ENCODE data around the gene TIMP1. TPM values are rescaled to one million over a fixed set of nuclear protein-coding genes. Genes with fewer than 3 reads are reported as not detected.

Gene TIMP1
- polyA plus RNA-seq, 1 of the 3 experiments (the other 2 are of a cell fraction) = 323 TPM

- WGBS (ENCODE audit: low lambda C conversion rate) = 75% methylated on average over 13 of the region's 41 CpGs
- ChIA-PET CTCF (no interaction called here), POLR2A (no interaction called here)
- no peak overlapping the region for H3K4me2 ChIP-seq
- H3K79me2 ChIP-seq (ENCODE audit: insufficient read depth) = no peaks in the 10 kb centered on the region
- no peak overlapping the region for H2AFZ ChIP-seq (ENCODE audit: low read depth)
- DNase-seq = no peak
- H3K4me1 ChIP-seq (ENCODE audit: control insufficient read depth in 1 of 2, insufficient read depth in 2 of 2, low read depth in 1 of 2, low read length in 1 of 2) = no peaks in the 10 kb centered on the region
- no peak overlapping the region for H3K27ac ChIP-seq (ENCODE audit: low read depth in 2 of 2, low read length in 1 of 2)
- H4K20me1 ChIP-seq (ENCODE audit: insufficient read depth) = no peaks in the 10 kb centered on the region
- TF ChIP-seq GATA2 (CRISPR knock-in tag; IDR thresholded peaks at IDR 0.05) (no peak), CTCF (IDR thresholded peaks at IDR 0.05) (no peak), YY1 (IDR thresholded peaks at IDR 0.05; ENCODE audit: low read depth) (no peak), USF2 (IDR thresholded peaks at IDR 0.05; ENCODE audit: borderline replicate concordance, low read depth, low read length) (no peak), SMC3 (IDR thresholded peaks at IDR 0.05; ENCODE audit: low read depth, low read length) (no peak), RAD21 (IDR thresholded peaks at IDR 0.05; ENCODE audit: low read length) (no peak), FOXJ3 (CRISPR knock-in tag; IDR thresholded peaks at IDR 0.05) (no peak), JUND (IDR thresholded peaks at IDR 0.05) (no peak), RCOR1 (IDR thresholded peaks at IDR 0.05; ENCODE audit: low read length) (no peak), SIN3A (IDR thresholded peaks at IDR 0.05; ENCODE audit: borderline replicate concordance, low read depth, low read length) (no peak), EZH2phosphoT487 (IDR thresholded peaks at IDR 0.05; ENCODE audit: borderline replicate concordance, low read depth) (no peak)
- peaks cover 3% of the 10 kb centered on the region for H3F3A ChIP-seq (replicated peaks; ENCODE audit: insufficient read depth)
- H3K36me3 ChIP-seq (replicated peaks in 1 of 2; ENCODE audit: control insufficient read depth in 1 of 2, insufficient read depth in 2 of 2, low read length in 1 of 2) = peaks cover 0 to 5% of the 10 kb centered on the region in 2 experiments
- no peak overlapping the region for H3K4me3 ChIP-seq (ENCODE audit: low read depth in 2 of 2, low read length in 1 of 2)
- no peaks in the 10 kb centered on the region for H3K9me3 ChIP-seq
- no peaks in the 10 kb centered on the region; the same call in 1 of the 2 replicates for H3K27me3 ChIP-seq (ENCODE audit: insufficient read depth)
- H3K9me2 ChIP-seq = no peaks in the 10 kb centered on the region
- no peak overlapping the region for H3K9ac ChIP-seq
Observed at GRCh38 chrX:47574076-47574546, 8.1 kb upstream of the TIMP1 start.

- no peaks in the 10 kb centered on the region for H3K9me3 ChIP-seq
- H4K20me1 ChIP-seq (ENCODE audit: insufficient read depth) = no peaks in the 10 kb centered on the region
- peaks cover 3% of the 10 kb centered on the region for H3F3A ChIP-seq (replicated peaks; ENCODE audit: insufficient read depth)
- H3K4me3 ChIP-seq (ENCODE audit: low read depth in 2 of 2, low read length in 1 of 2) = no peak overlapping the region
- H3K9ac ChIP-seq = no peak overlapping the region
- ChIA-PET POLR2A (no interaction called here), CTCF (interaction anchor here (1.0 kb wide), 1 partner anchor 70 kb away, joined by 3 read pairs; no protein-coding TSS in a partner anchor)
- H3K27me3 ChIP-seq (ENCODE audit: insufficient read depth) = no peaks in the 10 kb centered on the region; the same call in 1 of the 2 replicates
- H3K79me2 ChIP-seq (ENCODE audit: insufficient read depth) = no peaks in the 10 kb centered on the region
- H3K4me1 ChIP-seq (ENCODE audit: control insufficient read depth in 1 of 2, insufficient read depth in 2 of 2, low read depth in 1 of 2, low read length in 1 of 2) = no peaks in the 10 kb centered on the region
- H2AFZ ChIP-seq (ENCODE audit: low read depth) = no peak overlapping the region
- no peak for DNase-seq
- WGBS (ENCODE audit: low lambda C conversion rate) = 68% methylated on average over 15 of the region's 27 CpGs
- no peak overlapping the region for H3K27ac ChIP-seq (ENCODE audit: low read depth in 2 of 2, low read length in 1 of 2)
- TF ChIP-seq JUND (IDR thresholded peaks at IDR 0.05) = no peak
- no peak for TF ChIP-seq GATA2 (CRISPR knock-in tag; IDR thresholded peaks at IDR 0.05)
- TF ChIP-seq RXRA (IDR thresholded peaks at IDR 0.05; ENCODE audit: borderline replicate concordance, low read depth) = no peak
- TF ChIP-seq MAX (IDR thresholded peaks at IDR 0.05; ENCODE audit: low read depth) = no peak
- TF ChIP-seq RAD21 (IDR thresholded peaks at IDR 0.05; ENCODE audit: low read length) = no peak
- TF ChIP-seq FOXM1 (IDR thresholded peaks at IDR 0.05; ENCODE audit: low read depth) = no peak
- TF ChIP-seq EZH2phosphoT487 (IDR thresholded peaks at IDR 0.05; ENCODE audit: borderline replicate concordance, low read depth) = no peak
- no peak for TF ChIP-seq ELF1 (IDR thresholded peaks at IDR 0.05)
- TF ChIP-seq PBX3 (IDR thresholded peaks at IDR 0.05) = no peak
- TF ChIP-seq YY1 (IDR thresholded peaks at IDR 0.05; ENCODE audit: low read depth) = no peak
- TF ChIP-seq TEAD4 (IDR thresholded peaks at IDR 0.05; ENCODE audit: borderline replicate concordance, insufficient read depth) = no peak
- TF ChIP-seq RFX5 (IDR thresholded peaks at IDR 0.05; ENCODE audit: low read length) = no peak
- no peak for TF ChIP-seq NRF1 (IDR thresholded peaks at IDR 0.05; ENCODE audit: low read depth, low read length)
- TF ChIP-seq FOSL2 (IDR thresholded peaks at IDR 0.05; ENCODE audit: borderline replicate concordance, low read depth) = no peak
- no peak for TF ChIP-seq NFIC (IDR thresholded peaks at IDR 0.05; ENCODE audit: borderline replicate concordance)
- TF ChIP-seq POLR2AphosphoS5 (IDR thresholded peaks at IDR 0.05; ENCODE audit: low read depth, low read length) = no peak
- TF ChIP-seq SMC3 (IDR thresholded peaks at IDR 0.05; ENCODE audit: low read depth, low read length) = no peak
- no peak for TF ChIP-seq RCOR1 (IDR thresholded peaks at IDR 0.05; ENCODE audit: low read length)
- no peaks in the 10 kb centered on the region for H3K9me2 ChIP-seq
- peaks cover 0 to 5% of the 10 kb centered on the region in 2 experiments for H3K36me3 ChIP-seq (replicated peaks in 1 of 2; ENCODE audit: control insufficient read depth in 1 of 2, insufficient read depth in 2 of 2, low read length in 1 of 2)
- H3K4me2 ChIP-seq = no peak overlapping the region
Observed at GRCh38 chrX:47574547-47575301, 7.5 kb upstream of the TIMP1 start.
